ENCODE data around the gene PUS3.

- TF ChIP-seq, protein P1, sequence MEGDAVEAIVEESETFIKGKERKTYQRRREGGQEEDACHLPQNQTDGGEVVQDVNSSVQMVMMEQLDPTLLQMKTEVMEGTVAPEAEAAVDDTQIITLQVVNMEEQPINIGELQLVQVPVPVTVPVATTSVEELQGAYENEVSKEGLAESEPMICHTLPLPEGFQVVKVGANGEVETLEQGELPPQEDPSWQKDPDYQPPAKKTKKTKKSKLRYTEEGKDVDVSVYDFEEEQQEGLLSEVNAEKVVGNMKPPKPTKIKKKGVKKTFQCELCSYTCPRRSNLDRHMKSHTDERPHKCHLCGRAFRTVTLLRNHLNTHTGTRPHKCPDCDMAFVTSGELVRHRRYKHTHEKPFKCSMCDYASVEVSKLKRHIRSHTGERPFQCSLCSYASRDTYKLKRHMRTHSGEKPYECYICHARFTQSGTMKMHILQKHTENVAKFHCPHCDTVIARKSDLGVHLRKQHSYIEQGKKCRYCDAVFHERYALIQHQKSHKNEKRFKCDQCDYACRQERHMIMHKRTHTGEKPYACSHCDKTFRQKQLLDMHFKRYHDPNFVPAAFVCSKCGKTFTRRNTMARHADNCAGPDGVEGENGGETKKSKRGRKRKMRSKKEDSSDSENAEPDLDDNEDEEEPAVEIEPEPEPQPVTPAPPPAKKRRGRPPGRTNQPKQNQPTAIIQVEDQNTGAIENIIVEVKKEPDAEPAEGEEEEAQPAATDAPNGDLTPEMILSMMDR (conservative IDR thresholded peaks at IDR 0.05; ENCODE audit: low read length): no peak
- TF ChIP-seq EZH2phosphoT487 (IDR thresholded peaks at IDR 0.05; ENCODE audit: borderline replicate concordance, low read depth, low read length): no peak
Measured at GRCh38 chr11:125942771-125943428, 39.9 kb upstream of the PUS3 start.

Data from OCI-LY7 (cell line).